AG09319 (cell line): ENCODE results near the gene BIK.
"Not testable (repeated sequence)": the region's sequence is repeated elsewhere in the genome, so short reads cannot be mapped to it uniquely, and the experiment has no call there.

Source experiments
- DNase-seq: peaks from one replicate; pipeline ENCODE4 v3.0.0-alpha.2; 2010; ENCODE audit warnings: low read depth; ENCODE audit errors: extremely low read depth
- CTCF ChIP-seq: IDR thresholded peaks from 2 replicates; pipeline ENCODE4 v1.5.1; 2011; ENCODE audit warnings: low read depth, mild to moderate bottlenecking, inconsistent platforms, low read length, moderate library complexity

BIK gene

GRCh38 chr22:43142880-43143562 is 32.5 kb downstream of the BIK start, which contains the start of gene MCAT:
Gene MCAT (minus strand): TSS chr22:43143398. CDS start chr22:43143348, 50 bp downstream.
- TF ChIP-seq CTCF = no peak
- DNase-seq = no peak

DNA sequence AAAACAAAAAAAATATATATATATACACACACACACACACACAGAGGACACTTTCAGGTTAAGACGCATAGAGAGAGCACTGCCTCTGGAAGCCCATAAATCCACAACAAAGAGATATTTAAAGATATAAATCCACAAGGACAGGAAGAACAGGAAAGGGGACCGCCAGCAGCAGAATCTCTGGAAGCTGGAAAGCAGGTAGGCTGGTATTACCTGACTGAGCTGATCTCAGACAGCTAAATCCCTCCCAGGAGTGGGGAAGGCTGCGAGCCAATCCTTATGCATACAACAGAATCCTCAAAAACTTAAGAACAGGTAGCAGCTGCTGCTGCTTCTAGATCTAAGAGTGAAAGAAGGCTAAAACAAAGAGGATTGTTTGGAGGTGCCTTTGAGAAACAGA is 34.4 kb downstream of the BIK start:
- no peak for DNase-seq
- TF ChIP-seq CTCF = no peak

DNA sequence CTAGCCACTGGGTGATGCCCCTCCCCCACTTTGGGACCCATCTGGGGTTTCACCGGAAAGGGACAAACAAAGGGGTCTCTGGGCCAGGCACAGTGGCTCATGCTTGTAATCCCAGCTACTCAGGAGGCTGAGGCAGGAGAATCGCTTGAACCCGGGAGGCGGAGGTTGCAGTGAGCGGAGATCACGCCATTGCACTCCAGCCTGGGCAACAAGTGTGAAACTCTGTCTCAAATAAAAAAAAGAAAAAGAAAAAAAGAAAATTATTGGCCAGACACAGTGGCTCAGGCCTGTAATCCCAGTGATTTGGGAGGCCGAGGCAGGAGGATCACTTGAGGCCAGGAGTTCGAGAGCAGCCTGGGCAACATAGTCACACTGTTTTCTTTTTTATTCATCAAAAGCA is 34.8 kb downstream of the BIK start:
- DNase-seq = not testable (repeated sequence)

DNA sequence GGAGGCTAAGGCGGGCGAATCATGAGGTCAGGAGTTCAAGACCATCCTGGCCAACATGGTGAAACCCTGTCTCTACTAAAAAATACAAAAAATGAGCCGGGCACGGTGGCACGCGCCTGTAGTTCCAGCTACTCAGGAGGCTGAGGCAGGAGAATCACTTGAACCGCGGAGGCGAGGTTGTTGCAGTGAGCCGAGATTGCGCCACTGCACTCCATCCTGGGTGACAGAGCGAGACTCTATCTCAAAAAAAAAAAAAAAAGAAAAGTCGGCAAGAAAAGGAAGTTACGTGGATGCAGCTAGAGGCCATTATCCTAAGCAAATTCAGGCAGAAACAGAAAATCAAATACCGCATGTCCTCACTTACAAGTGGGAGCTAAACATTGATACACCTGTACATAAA is 35.8 kb downstream of the BIK start:
- DNase-seq = not testable (repeated sequence)

DNA sequence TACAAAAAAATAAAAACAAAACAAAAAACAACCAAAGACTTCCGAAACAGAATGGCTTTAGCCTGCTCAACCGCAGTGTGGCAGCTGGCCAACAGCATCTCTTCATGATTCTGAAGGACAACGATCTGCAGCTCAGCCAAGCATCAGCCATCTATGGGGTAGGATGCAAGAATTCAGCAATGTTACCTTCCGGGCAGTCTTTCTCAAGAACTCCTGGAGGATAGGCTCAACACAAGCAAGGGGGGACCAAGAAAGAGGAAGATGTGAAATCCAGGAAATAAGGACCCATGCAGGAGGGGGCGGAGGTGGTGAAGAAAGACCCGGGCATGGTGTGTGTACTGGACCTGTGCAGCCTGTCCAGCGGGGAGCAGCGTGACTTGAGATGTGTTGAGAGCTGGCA is 37.3 kb downstream of the BIK start:
- TF ChIP-seq CTCF = no peak
- DNase-seq = no peak

DNA sequence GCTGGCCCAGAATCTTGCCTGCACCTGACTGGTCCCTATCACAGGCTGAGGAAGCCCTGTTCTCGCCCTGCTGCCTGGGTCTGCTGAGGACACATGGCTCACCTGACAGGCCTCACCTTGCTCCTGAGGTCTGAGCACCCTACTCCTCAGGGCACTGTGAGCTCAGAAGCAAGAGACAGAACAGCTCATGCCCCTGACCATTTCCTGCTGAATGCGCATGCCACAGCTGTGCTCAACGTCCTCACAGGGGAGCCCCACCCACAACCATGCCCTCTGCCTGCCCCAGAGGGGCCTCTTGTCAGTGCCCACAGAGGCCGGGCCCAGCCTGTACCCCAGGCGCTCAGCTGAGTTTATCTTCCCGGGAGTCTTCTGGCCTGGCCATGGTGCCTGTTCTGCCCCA is 38.0 kb downstream of the BIK start:
- no peak for DNase-seq
- no peak for TF ChIP-seq CTCF

GRCh38 chr22:43150731-43151206 is 40.2 kb downstream of the BIK start:
- DNase-seq = no peak
- TF ChIP-seq CTCF = no peak

DNA sequence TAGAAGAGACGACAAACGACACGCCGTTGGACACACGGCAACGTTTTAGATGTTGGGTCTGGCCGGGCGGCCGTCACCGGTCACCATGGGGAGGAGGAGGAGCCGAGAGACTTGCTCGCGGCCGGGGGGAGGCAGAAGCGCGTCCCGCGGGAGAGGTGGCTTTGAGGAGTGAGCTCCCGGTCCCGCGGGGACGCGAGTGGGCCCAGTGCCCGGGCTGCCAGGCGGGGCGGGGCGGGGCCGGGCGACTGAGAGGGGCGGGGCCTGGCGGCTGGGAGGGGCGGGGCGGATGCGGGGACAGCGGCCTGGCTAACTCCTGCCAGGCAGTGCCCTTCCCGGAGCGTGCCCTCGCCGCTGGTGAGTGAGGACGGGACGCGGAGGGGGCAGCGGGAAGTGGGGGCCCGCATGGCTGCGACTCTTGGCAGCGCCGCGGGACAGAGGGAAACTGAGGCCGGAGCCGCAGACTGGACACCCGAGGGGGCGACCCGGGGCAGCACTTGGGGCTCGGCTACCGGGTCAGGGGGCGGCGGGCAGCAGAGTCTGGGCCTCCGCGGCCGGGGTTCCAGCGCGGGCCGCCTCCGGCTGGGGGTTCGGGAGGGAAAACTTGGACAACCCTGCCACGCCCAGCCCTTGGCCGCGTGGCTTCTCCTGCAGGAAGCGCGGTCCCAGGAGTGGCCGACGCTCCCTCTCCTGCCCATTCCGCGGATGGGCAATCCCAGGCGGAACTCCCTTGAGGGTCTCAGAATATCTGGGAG is 40.9 kb downstream of the BIK start, which contains the start of gene TSPO:
Gene TSPO, plus strand, starts transcription at position 309 of the 752 bp plus-strand sequence. CDS start 7,680 bp downstream, outside the sequence.
- DNase-seq = no peak
- TF ChIP-seq CTCF = no peak
